Lung (tissue), 12 donors: ENCODE results near the gene SLC49A4. TPM values are rescaled to one million over a fixed set of nuclear protein-coding genes. Genes with fewer than 3 reads are reported as not detected.

Experiments
- ATAC-seq: fragments of 200-7000 bp; cut with Tn5 transposase; one replicate; pipeline ENCODE4 v1.9.1; 2020; ENCODE audit warnings: moderate number of reproducible peaks; ENCODE audit not compliant: insufficient read depth, low FRiP score
- DNase-seq, 3 donors: peaks; one replicate each; pipeline ENCODE4 v3.0.0-alpha.2; 2013 to 2017
- H3K27ac ChIP-seq, 2 donors: one replicate each; pipeline ENCODE4 v1.5.1; 2013; ENCODE audit warnings: mild to moderate bottlenecking in 2 of 2, moderate library complexity in 2 of 2, control low read depth in 1 of 2, inconsistent platforms in 1 of 2, low read depth in 1 of 2, low read length in 1 of 2
- H3K27me3 ChIP-seq, 3 donors: one replicate each; pipeline ENCODE4 v1.5.1; 2013; ENCODE audit warnings: low read length in 2 of 3; ENCODE audit not compliant: control insufficient read depth in 3 of 3, insufficient read depth in 3 of 3
- H3K36me3 ChIP-seq, 4 donors: one replicate each; pipeline ENCODE4 v1.5.1; 2013; ENCODE audit warnings: low read length in 4 of 4, mild to moderate bottlenecking in 1 of 4, moderate library complexity in 1 of 4; ENCODE audit not compliant: control insufficient read depth in 4 of 4, insufficient read depth in 4 of 4
- H3K4me1 ChIP-seq, 5 donors: one replicate each; pipeline ENCODE4 v1.5.1; 2013; ENCODE audit warnings: low read length in 5 of 5, mild to moderate bottlenecking in 2 of 5, moderate library complexity in 1 of 5; ENCODE audit not compliant: control insufficient read depth in 5 of 5, insufficient read depth in 5 of 5
- H3K4me3 ChIP-seq: one replicate; pipeline ENCODE4 v1.5.1; 2013; ENCODE audit warnings: mild to moderate bottlenecking, control low read depth, moderate library complexity
- H3K9ac ChIP-seq, 2 donors: one replicate each; pipeline ENCODE4 v1.5.1; 2013; ENCODE audit warnings: low read length in 2 of 2, control low read depth in 1 of 2; ENCODE audit not compliant: insufficient read depth in 1 of 2
- H3K9me3 ChIP-seq, 4 donors: one replicate each; pipeline ENCODE4 v1.5.1; 2013; ENCODE audit warnings: low read length in 3 of 4, mild to moderate bottlenecking in 1 of 4, moderate library complexity in 1 of 4; ENCODE audit not compliant: control insufficient read depth in 4 of 4, insufficient read depth in 3 of 4
- CTCF ChIP-seq: IDR thresholded peaks from 2 replicates; pipeline ENCODE4 v1.5.1; 2012; ENCODE audit warnings: mild to moderate bottlenecking; ENCODE audit errors: control extremely low read depth, extremely low read depth
- WGBS, 2 donors: extraction: QIAGEN DNeasy Blood & Tissue Kit; methylation state at CpG; one replicate each; pipeline ENCODE4 v1.1.7; 2013; 5-methylcytosine and 5-hydroxymethylcytosine counted together
- polyA plus RNA-seq, 2 donors: library from polyadenylated mRNA; stranded (reverse); fragments of 200-250 nt; gene quantifications; one replicate each; pipeline ENCODE4 v1.2.1, GENCODE V29; 2013
- total RNA-seq, 2 donors: library from RNA; depleted of rRNA in 1 of 2; stranded (reverse); fragments of >200 nt in 1 of 2; gene quantifications; one replicate each; pipeline ENCODE4 v1.2.1, GENCODE V29; 2014 to 2021
- donor health status: control.
- donor health status: control.
- donor health status: Bipolar disorder and iron deficiency.
- donor health status: healthy.
- donor health status: DM: yes; HTN: yes; CAD: no.

The SLC49A4 gene
- total and polyA plus RNA-seq, 4 donors: 3.9 to 24.4 (median 9.9) TPM

- H3K4me3 ChIP-seq: no peak overlapping the region
- H3K4me1 ChIP-seq: peaks cover 0 to 7% (median 0%) of the 10 kb centered on the region in 5 donors
- H3K9ac ChIP-seq: no peak overlapping the region
- H3K27me3 ChIP-seq: peaks cover 0 to 4% (median 0%) of the 10 kb centered on the region in 3 donors
- no peak for ATAC-seq
- no peak overlapping the region for H3K27ac ChIP-seq
- WGBS, 2 donors: 12 to 32% methylated on average over 6 of the region's 6 CpGs
- peak; percentile 66 to 81 (median 69) for DNase-seq
- no peaks in the 10 kb centered on the region for H3K36me3 ChIP-seq
- no peak for TF ChIP-seq CTCF
- H3K9me3 ChIP-seq: no peaks in the 10 kb centered on the region
These were observed 95.3 kb downstream of the SLC49A4 start for GRCh38 chr3:122890077-122890719.

- ATAC-seq (no peak), DNase-seq (no peak)
- Histone ChIP-seq H3K27ac (no peak overlapping the region), H3K9ac (no peak overlapping the region), H3K4me1 (peaks cover 0 to 7% (median 0%) of the 10 kb centered on the region in 5 donors), H3K27me3 (peaks cover 0 to 5% (median 0%) of the 10 kb centered on the region in 3 donors), H3K4me3 (no peak overlapping the region), H3K36me3 (no peaks in the 10 kb centered on the region), H3K9me3 (no peaks in the 10 kb centered on the region)
- whole genome bisulfite sequencing, 2 donors: 94 to 98% methylated on average over 4 of the region's 4 CpGs
- TF ChIP-seq CTCF: no peak
These were observed 95.9 kb downstream of the SLC49A4 start for GRCh38 chr3:122890720-122891220.

GRCh38 chr3:122892118-122892960 is 97.5 kb downstream of the SLC49A4 start:
- Histone ChIP-seq H3K27me3 (peaks cover 0 to 5% (median 0%) of the 10 kb centered on the region in 3 donors), H3K9me3 (no peaks in the 10 kb centered on the region), H3K4me3 (no peak overlapping the region), H3K4me1 (peaks cover 0 to 7% (median 0%) of the 10 kb centered on the region in 5 donors), H3K36me3 (no peaks in the 10 kb centered on the region), H3K27ac (no peak overlapping the region), H3K9ac (no peak overlapping the region)
- 91% methylated on average over 21 of the region's 21 CpGs for WGBS, 2 donors
- ATAC-seq (no peak), DNase-seq (no peak)
- TF ChIP-seq CTCF: no peak
